Suprapubic skin (tissue), 3 donors: ENCODE data around the gene TMEM30A.

Experiments used
- CTCF ChIP-seq, 2 donors: fragments of 200-600 bp in 1 of 2; fragments of 450-650 bp in 1 of 2; sonication (generic) in 1 of 2; IDR thresholded peaks; one replicate each; pipeline ENCODE4 v1.5.1; 2016 to 2019; ENCODE audit warnings: antibody characterized with exemption in 2 of 2, mild to moderate bottlenecking in 1 of 2, moderate library complexity in 1 of 2
- POLR2A ChIP-seq, 2 donors: fragments of 450-650 bp; IDR thresholded peaks; one replicate each; pipeline ENCODE4 v1.6.1; 2017; ENCODE audit warnings: antibody characterized with exemption in 2 of 2, mild to moderate bottlenecking in 2 of 2, moderate library complexity in 2 of 2

- TF ChIP-seq CTCF (IDR thresholded peaks at IDR 0.05) (no peak), POLR2A (IDR thresholded peaks at IDR 0.05) (no peak)
These were observed 2.4 kb upstream of the TMEM30A start for GRCh38 chr6:75286955-75287354.
